SJSA1 (cell line): ENCODE data around the gene KAZN. TPM values are rescaled to one million over a fixed set of nuclear protein-coding genes. Genes with fewer than 3 reads are reported as not detected.

ENCODE experiments used
- DNase-seq, 2 experiments: peaks; one replicate each; pipeline ENCODE4 v3.0.0-alpha.2; 2015 to 2020; ENCODE audit warnings: low spot score in 2 of 2, low read depth in 1 of 2
- H3K27ac ChIP-seq: fragments of 250-450 bp; sonication (Bioruptor Pico); 2 replicates; pipeline ENCODE4 v1.5.1; 2020; ENCODE audit warnings: mild to moderate bottlenecking, moderate library complexity
- H3K27me3 ChIP-seq: fragments of 250-450 bp; sonication (Bioruptor Pico); replicated peaks from 2 replicates; pipeline ENCODE4 v1.5.1; 2020; ENCODE audit warnings: mild to moderate bottlenecking, moderate library complexity
- H3K36me3 ChIP-seq: fragments of 250-450 bp; sonication (Bioruptor Pico); 2 replicates; pipeline ENCODE4 v1.5.1; 2020; ENCODE audit warnings: mild to moderate bottlenecking
- H3K4me1 ChIP-seq: fragments of 250-450 bp; sonication (Bioruptor Pico); replicated peaks from 2 replicates; pipeline ENCODE4 v1.6.1; 2021; ENCODE audit warnings: mild to moderate bottlenecking
- H3K4me3 ChIP-seq: fragments of 250-450 bp; sonication (Bioruptor Pico); 2 replicates; pipeline ENCODE4 v1.5.1; 2020; ENCODE audit warnings: mild to moderate bottlenecking
- H3K9me3 ChIP-seq: fragments of 250-450 bp; sonication (Bioruptor Pico); replicated peaks from 2 replicates; pipeline ENCODE4 v1.5.1; 2020; ENCODE audit warnings: mild to moderate bottlenecking
- total RNA-seq: library from RNA; depleted of rRNA; stranded (reverse); fragments of >200 nt; shearing (Covaris generic); gene quantifications from 2 replicates; pipeline ENCODE4 v1.2.3, GENCODE V29; 2014

Gene KAZN
- total RNA-seq, 1 experiment from 2014 or later: 4.2 TPM

DNA sequence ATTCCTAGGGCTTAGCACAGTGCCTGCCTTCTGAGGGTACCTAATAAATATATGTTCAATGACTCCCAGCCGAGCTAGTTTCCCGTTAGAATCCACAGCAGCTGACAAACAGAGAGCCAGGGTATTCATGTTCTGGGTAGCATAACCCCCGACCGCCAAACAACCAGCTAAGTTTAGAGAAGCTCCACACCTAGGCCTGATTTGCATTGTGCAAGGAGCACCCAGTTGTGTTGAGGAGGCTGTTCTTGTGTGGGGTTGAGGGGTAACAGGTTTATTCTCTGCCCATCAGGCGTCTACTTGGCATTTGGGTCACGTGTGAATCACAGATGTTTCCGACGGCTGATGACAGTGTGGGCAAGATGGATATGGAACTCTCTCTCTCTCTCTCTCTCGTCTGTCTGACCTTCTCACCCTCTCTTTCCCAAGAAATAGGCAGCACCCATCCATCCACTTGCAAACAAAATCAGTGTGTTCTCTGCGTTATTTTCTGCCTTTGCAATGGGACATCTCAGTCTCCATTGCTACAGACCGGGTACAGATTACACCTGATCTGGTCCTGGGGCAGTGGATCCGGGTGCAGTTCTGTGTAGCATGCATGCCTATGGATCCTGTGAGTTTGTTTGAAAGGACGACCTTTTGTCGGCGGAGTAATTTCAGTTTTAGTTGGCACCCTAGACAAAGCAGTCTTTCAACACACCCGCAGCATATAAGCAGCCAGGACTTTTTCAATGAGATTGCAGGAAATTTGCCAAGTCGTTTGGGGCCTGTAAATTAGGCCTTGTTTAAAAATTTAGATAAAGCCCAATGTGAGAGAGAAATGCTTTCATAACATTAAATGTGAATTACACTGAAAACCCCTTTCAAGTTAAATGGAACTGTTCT, 29.4 kb downstream of the KAZN start:
- no peaks in the 10 kb centered on the region for H3K27me3 ChIP-seq
- H3K36me3 ChIP-seq: no peaks in the 10 kb centered on the region
- no peaks in the 10 kb centered on the region for H3K4me1 ChIP-seq
- H3K4me3 ChIP-seq: no peak overlapping the region
- no peak for DNase-seq
- H3K9me3 ChIP-seq: no peaks in the 10 kb centered on the region
- H3K27ac ChIP-seq: no peak overlapping the region

GRCh38 chr1:14629363-14630014, 31.0 kb downstream of the KAZN start:
- H3K36me3 ChIP-seq: no peaks in the 10 kb centered on the region
- H3K9me3 ChIP-seq: no peaks in the 10 kb centered on the region
- H3K4me1 ChIP-seq: no peaks in the 10 kb centered on the region
- no peak for DNase-seq
- H3K27me3 ChIP-seq: no peaks in the 10 kb centered on the region
- H3K27ac ChIP-seq: no peak overlapping the region
- H3K4me3 ChIP-seq: no peak overlapping the region

DNA sequence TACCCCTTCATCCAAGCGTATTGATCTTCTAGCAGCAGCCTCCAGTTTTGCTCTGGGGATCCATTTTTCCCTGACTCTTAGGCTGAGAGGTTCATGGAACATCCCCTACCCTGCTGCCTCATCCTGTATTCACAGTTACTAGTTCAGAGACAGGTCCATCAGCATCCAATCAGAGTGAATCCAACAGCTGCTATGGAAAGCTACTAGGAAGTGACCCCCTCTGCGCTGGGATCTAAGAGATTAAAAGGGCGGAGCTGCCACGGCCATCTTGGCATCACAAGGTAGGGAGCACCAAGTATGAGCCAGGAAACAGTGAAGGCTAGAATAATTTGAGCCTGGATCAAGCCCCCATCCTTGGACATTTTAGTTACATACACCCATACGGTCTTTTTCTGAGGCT, 32.5 kb downstream of the KAZN start:
- H3K4me3 ChIP-seq: no peak overlapping the region
- H3K9me3 ChIP-seq: no peaks in the 10 kb centered on the region
- no peaks in the 10 kb centered on the region for H3K27me3 ChIP-seq
- H3K36me3 ChIP-seq: no peaks in the 10 kb centered on the region
- no peak for DNase-seq
- H3K4me1 ChIP-seq: no peaks in the 10 kb centered on the region
- H3K27ac ChIP-seq: no peak overlapping the region

DNA sequence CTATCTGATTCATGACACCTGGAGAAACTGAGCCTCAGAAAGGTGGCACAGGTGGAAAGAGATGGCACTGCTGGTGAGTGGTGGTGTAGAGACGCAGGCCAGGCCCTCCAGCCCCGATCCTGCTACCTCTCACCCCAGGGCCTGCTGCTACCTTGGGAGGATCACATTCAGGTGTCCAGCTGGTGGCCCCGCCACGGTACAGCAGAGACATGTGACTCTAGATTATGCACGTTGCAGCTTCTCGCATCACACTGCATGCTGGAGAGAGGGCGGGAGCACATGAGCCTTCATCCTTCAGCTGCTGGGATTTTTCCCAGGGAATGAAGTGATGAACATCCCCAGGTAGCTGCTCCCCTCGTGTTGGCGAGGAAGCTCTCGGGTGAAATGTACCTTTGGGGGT, 32.9 kb downstream of the KAZN start:
- Histone ChIP-seq H3K36me3 (no peaks in the 10 kb centered on the region), H3K27ac (no peak overlapping the region), H3K27me3 (no peaks in the 10 kb centered on the region), H3K4me3 (no peak overlapping the region), H3K9me3 (no peaks in the 10 kb centered on the region), H3K4me1 (no peaks in the 10 kb centered on the region)
- no peak for DNase-seq

- Histone ChIP-seq H3K9me3 (no peaks in the 10 kb centered on the region), H3K36me3 (no peaks in the 10 kb centered on the region), H3K4me3 (no peak overlapping the region), H3K27me3 (no peaks in the 10 kb centered on the region), H3K4me1 (no peaks in the 10 kb centered on the region), H3K27ac (no peak overlapping the region)
- DNase-seq: no peak
These were observed 36.0 kb downstream of the KAZN start for GRCh38 chr1:14634486-14634885.

- no peaks in the 10 kb centered on the region for H3K36me3 ChIP-seq
- H3K9me3 ChIP-seq: no peaks in the 10 kb centered on the region
- H3K27ac ChIP-seq: no peak overlapping the region
- no peak for DNase-seq
- H3K27me3 ChIP-seq: no peaks in the 10 kb centered on the region
- no peak overlapping the region for H3K4me3 ChIP-seq
- H3K4me1 ChIP-seq: no peaks in the 10 kb centered on the region
These were observed 36.9 kb downstream of the KAZN start for GRCh38 chr1:14635421-14635820.

DNA sequence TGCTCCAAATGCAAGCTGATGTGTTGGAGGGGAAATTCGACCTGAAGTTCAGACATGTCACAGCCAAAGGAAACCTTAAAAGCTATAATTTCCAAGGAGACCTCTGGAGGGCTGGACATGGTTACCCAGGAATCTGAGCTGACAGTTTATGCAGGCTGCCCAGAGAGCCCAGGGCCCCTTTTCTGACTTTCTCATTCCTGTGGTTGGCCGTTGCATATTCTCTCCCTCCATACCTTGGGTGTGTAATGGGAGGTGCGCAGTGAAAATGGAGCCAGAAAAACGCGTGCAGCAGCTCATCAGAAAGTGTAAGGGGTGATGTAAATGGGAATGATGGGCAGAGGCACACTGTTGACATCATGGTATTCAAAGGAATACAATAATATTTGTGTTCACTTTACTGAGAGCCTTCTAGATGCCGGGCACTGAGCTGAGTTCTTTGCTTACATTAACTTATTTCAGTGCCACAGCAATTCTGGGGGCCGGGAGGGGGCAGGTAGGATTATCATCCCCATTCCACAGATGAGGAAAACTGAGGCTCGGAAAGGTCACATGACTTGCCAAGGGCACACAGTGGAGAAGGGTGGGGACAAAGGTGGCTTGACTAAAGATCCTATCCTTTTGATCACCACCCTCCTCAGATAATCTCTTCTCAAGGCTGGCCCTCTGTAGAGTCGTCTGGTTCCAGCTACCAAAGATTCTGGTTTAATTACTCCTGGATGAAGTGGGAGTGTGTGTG, 38.6 kb downstream of the KAZN start:
- Histone ChIP-seq H3K27me3 (no peaks in the 10 kb centered on the region), H3K36me3 (no peaks in the 10 kb centered on the region), H3K4me3 (no peak overlapping the region), H3K27ac (no peak overlapping the region), H3K4me1 (no peaks in the 10 kb centered on the region), H3K9me3 (no peaks in the 10 kb centered on the region)
- DNase-seq: no peak

- Histone ChIP-seq H3K9me3 (no peaks in the 10 kb centered on the region), H3K27ac (no peak overlapping the region), H3K27me3 (no peaks in the 10 kb centered on the region), H3K4me3 (no peak overlapping the region), H3K4me1 (no peaks in the 10 kb centered on the region), H3K36me3 (no peaks in the 10 kb centered on the region)
- no peak for DNase-seq
These were observed 41.0 kb downstream of the KAZN start for GRCh38 chr1:14639291-14640050.

DNA sequence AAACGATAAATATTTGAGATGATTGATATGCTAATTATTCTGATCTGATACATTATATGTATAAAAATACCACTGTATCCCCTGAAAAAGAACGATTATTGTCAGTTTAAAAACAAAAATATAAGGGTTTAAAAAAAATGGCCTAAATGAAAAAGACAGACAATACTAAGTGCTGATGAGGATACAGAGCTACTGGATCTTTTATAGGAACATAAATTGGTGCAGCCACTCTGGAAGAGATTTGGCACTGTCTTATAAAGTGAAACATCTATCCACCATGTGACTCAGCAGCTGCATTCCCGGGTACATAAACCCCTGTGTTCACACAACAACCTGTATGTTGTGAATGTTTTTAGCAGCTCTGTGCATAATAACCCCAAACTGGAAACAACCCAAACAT, 44.2 kb downstream of the KAZN start:
- Histone ChIP-seq H3K9me3 (peaks cover 4% of the 10 kb centered on the region; the same call in 1 of the 2 replicates), H3K27me3 (no peaks in the 10 kb centered on the region)

DNA sequence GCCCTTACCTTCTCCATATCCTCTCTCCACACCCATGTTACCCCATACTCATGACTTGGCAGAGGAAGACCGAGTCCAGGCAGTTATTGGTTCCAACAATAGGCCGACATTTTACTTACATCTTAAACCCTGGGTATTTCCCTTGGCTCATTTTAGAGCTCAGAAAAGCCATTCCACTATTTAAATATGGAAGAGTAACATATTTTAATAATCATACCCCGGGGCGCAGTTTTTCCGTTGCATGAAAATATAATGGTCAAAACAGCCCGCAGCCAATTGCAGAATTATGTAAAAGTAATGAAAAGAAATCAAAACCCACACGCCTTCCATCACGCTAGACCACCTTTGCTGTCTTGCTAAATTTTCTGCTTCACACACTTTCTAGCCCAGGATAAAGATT, 48.5 kb downstream of the KAZN start:
- Histone ChIP-seq H3K27ac (no peak overlapping the region), H3K36me3 (no peaks in the 10 kb centered on the region), H3K9me3 (peaks cover 4% of the 10 kb centered on the region; the same call in 1 of the 2 replicates), H3K4me3 (no peak overlapping the region), H3K4me1 (no peaks in the 10 kb centered on the region), H3K27me3 (no peaks in the 10 kb centered on the region)
- DNase-seq: no peak

More for the DNA sequence above, 44.2 kb downstream of the KAZN start:
- no peaks in the 10 kb centered on the region for H3K36me3 ChIP-seq
- no peak overlapping the region for H3K27ac ChIP-seq
- no peaks in the 10 kb centered on the region for H3K4me1 ChIP-seq
- no peak for DNase-seq
- no peak overlapping the region for H3K4me3 ChIP-seq

- Histone ChIP-seq H3K4me1 (no peaks in the 10 kb centered on the region), H3K9me3 (peaks cover 4% of the 10 kb centered on the region; the same call in 1 of the 2 replicates), H3K27me3 (no peaks in the 10 kb centered on the region), H3K36me3 (no peaks in the 10 kb centered on the region), H3K27ac (no peak overlapping the region), H3K4me3 (no peak overlapping the region)
- no peak for DNase-seq
These were observed 49.3 kb downstream of the KAZN start for GRCh38 chr1:14647777-14648176.

GRCh38 chr1:14648391-14648790, 49.9 kb downstream of the KAZN start:
- H3K27ac ChIP-seq: no peak overlapping the region
- H3K27me3 ChIP-seq: no peaks in the 10 kb centered on the region
- H3K36me3 ChIP-seq: no peaks in the 10 kb centered on the region
- no peak for DNase-seq
- no peaks in the 10 kb centered on the region for H3K4me1 ChIP-seq
- no peak overlapping the region for H3K4me3 ChIP-seq
- peaks cover 4% of the 10 kb centered on the region; the same call in 1 of the 2 replicates for H3K9me3 ChIP-seq
